WTC11 (cell line): Measurements from ENCODE around the gene WNT2. TPM values are rescaled to one million over a fixed set of nuclear protein-coding genes. Genes with fewer than 3 reads are reported as not detected.
"Not testable (repeated sequence)": the region's sequence is repeated elsewhere in the genome, so short reads cannot be mapped to it uniquely, and the experiment has no call there.

Experiments
- ATAC-seq: fragments of 200-7000 bp; cut with Tn5 transposase; 2 replicates; pipeline ENCODE4 v1.10.0; 2021; ENCODE audit warnings: mild to moderate bottlenecking, moderate library complexity
- CTCF ChIA-PET: fragments of 300-600 bp; sonication (Branson Sonifier 250); formaldehyde crosslinking; loops from one replicate; lab custom pipeline; 2021; ENCODE audit warnings: antibody characterized with exemption; lab: Charles Lee
- POLR2A ChIA-PET: fragments of 350-600 bp; sonication (Branson Sonifier 250); formaldehyde crosslinking; loops from one replicate; lab custom pipeline; 2021; ENCODE audit warnings: antibody characterized with exemption; lab: Charles Lee
- DNase-seq: peaks from one replicate; pipeline ENCODE4 v3.0.0; 2021; ENCODE audit warnings: low spot score
- H3K27ac Mint-ChIP-seq: 2 replicates; pipeline ENCODE4 v1.8.0; 2021; ENCODE audit warnings: mixed read lengths
- H3K27me3 Mint-ChIP-seq: 2 replicates; pipeline ENCODE4 v1.8.0; 2021; ENCODE audit warnings: low read depth, mild to moderate bottlenecking, moderate library complexity, mixed read lengths
- H3K36me3 Mint-ChIP-seq: 2 replicates; pipeline ENCODE4 v1.8.0; 2021; ENCODE audit warnings: mixed read lengths
- H3K4me1 Mint-ChIP-seq: 2 replicates; pipeline ENCODE4 v1.8.0; 2022; ENCODE audit warnings: mixed read lengths
- H3K4me3 Mint-ChIP-seq: 2 replicates; pipeline ENCODE4 v1.8.0; 2021; ENCODE audit warnings: mild to moderate bottlenecking, moderate library complexity, mixed read lengths
- H3K9me3 Mint-ChIP-seq: 2 replicates; pipeline ENCODE4 v1.8.0; 2021; ENCODE audit warnings: mixed read lengths
- CDX4 ChIP-seq: fragments of 250-450 bp; sonication (Bioruptor Pico); IDR thresholded peaks from 2 replicates; pipeline ENCODE4 v1.9.0; 2021; ENCODE audit warnings: moderate library complexity, mild to moderate bottlenecking, inconsistent platforms, borderline replicate concordance
- CREB1 ChIP-seq: sonication (generic); formaldehyde crosslinking; IDR thresholded peaks from 2 replicates; pipeline ENCODE4 v1.8.0; 2023; ENCODE audit warnings: mild to moderate bottlenecking, missing genetic modification reagents
- CREM ChIP-seq: sonication (generic); formaldehyde crosslinking; IDR thresholded peaks from 2 replicates; pipeline ENCODE4 v1.8.1; 2022; ENCODE audit warnings: mild to moderate bottlenecking, missing genetic modification reagents, moderate library complexity
- ELF4 ChIP-seq: sonication (generic); formaldehyde crosslinking; IDR thresholded peaks from 2 replicates; pipeline ENCODE4 v1.8.1; 2022; ENCODE audit warnings: low read depth, mild to moderate bottlenecking, moderate library complexity, missing genetic modification reagents
- EMX1 ChIP-seq: fragments of 250-450 bp; sonication (Bioruptor Pico); IDR thresholded peaks from 2 replicates; pipeline ENCODE4 v1.8.0; 2021; ENCODE audit warnings: mild to moderate bottlenecking
- ERG ChIP-seq: fragments of 250-450 bp; sonication (Bioruptor Pico); IDR thresholded peaks from 2 replicates; pipeline ENCODE4 v1.8.0; 2021; ENCODE audit warnings: mild to moderate bottlenecking
- FOXP1 ChIP-seq: sonication (generic); formaldehyde crosslinking; IDR thresholded peaks from 2 replicates; pipeline ENCODE4 v1.8.0; 2022; ENCODE audit warnings: missing genetic modification reagents, mild to moderate bottlenecking, moderate library complexity, borderline replicate concordance
- GRHL2 ChIP-seq: fragments of 250-450 bp; sonication (Bioruptor Pico); IDR thresholded peaks from 2 replicates; pipeline ENCODE4 v1.8.0; 2022; ENCODE audit warnings: mild to moderate bottlenecking, moderate library complexity; ENCODE audit not compliant: insufficient replicate concordance, severe bottlenecking
- JUN ChIP-seq: sonication (generic); formaldehyde crosslinking; IDR thresholded peaks from 2 replicates; pipeline ENCODE4 v1.8.0; 2023; ENCODE audit warnings: mild to moderate bottlenecking, missing genetic modification reagents
- KAT7 ChIP-seq: sonication (generic); formaldehyde crosslinking; IDR thresholded peaks from 2 replicates; pipeline ENCODE4 v1.8.1; 2023; ENCODE audit warnings: missing genetic modification reagents, mild to moderate bottlenecking, borderline replicate concordance
- NFATC4 ChIP-seq: fragments of 250-450 bp; sonication (Bioruptor Pico); IDR thresholded peaks from 2 replicates; pipeline ENCODE4 v1.9.0; 2021; ENCODE audit warnings: mild to moderate bottlenecking
- RELA ChIP-seq: sonication (generic); formaldehyde crosslinking; IDR thresholded peaks from 2 replicates; pipeline ENCODE4 v1.8.1; 2022; ENCODE audit warnings: missing genetic modification reagents, mild to moderate bottlenecking, borderline replicate concordance
- RORB ChIP-seq: fragments of 250-450 bp; sonication (Bioruptor Pico); IDR thresholded peaks from 2 replicates; pipeline ENCODE4 v1.9.0; 2021; ENCODE audit warnings: mild to moderate bottlenecking
- ZNF121 ChIP-seq: sonication (generic); formaldehyde crosslinking; IDR thresholded peaks from 2 replicates; pipeline ENCODE4 v1.8.0; 2023; ENCODE audit warnings: missing genetic modification reagents
- ZNF138 ChIP-seq: sonication (generic); formaldehyde crosslinking; conservative IDR thresholded peaks from 2 replicates; pipeline ENCODE4 v1.8.1; 2022; ENCODE audit warnings: mild to moderate bottlenecking, moderate library complexity, missing genetic modification reagents
- ZNF396 ChIP-seq: fragments of 250-450 bp; sonication (Bioruptor Pico); IDR thresholded peaks from 2 replicates; pipeline ENCODE4 v1.8.0; 2021; ENCODE audit warnings: mild to moderate bottlenecking, moderate library complexity, borderline replicate concordance
- ZNF423 ChIP-seq: fragments of 250-450 bp; sonication (Bioruptor Pico); IDR thresholded peaks from 2 replicates; pipeline ENCODE4 v2.1.2; 2022; ENCODE audit warnings: mild to moderate bottlenecking, moderate library complexity
- ZNF512 ChIP-seq: sonication (generic); formaldehyde crosslinking; IDR thresholded peaks from 2 replicates; pipeline ENCODE4 v1.8.1; 2022; ENCODE audit warnings: missing genetic modification reagents, borderline replicate concordance
- ZNF671 ChIP-seq: fragments of 250-450 bp; sonication (Bioruptor Pico); IDR thresholded peaks from 2 replicates; pipeline ENCODE4 v1.8.0; 2021; ENCODE audit warnings: mild to moderate bottlenecking
- total RNA-seq: library from RNA; stranded (reverse); gene quantifications from 3 replicates; pipeline ENCODE4 v1.2.3, GENCODE V29; 2021
- TF ChIP-seq, protein P1 (sequence below): fragments of 250-450 bp; sonication (Bioruptor Pico); IDR thresholded peaks from 2 replicates; pipeline ENCODE4 v1.9.0; 2021; ENCODE audit warnings: mild to moderate bottlenecking
- TF ChIP-seq, protein P2 (sequence below): sonication (generic); formaldehyde crosslinking; IDR thresholded peaks from 2 replicates; pipeline ENCODE4 v1.8.1; 2023; ENCODE audit warnings: mild to moderate bottlenecking, moderate library complexity, missing genetic modification reagents

Gene WNT2
- total RNA-seq, 1 experiment from 2014 or later: not detected

DNA sequence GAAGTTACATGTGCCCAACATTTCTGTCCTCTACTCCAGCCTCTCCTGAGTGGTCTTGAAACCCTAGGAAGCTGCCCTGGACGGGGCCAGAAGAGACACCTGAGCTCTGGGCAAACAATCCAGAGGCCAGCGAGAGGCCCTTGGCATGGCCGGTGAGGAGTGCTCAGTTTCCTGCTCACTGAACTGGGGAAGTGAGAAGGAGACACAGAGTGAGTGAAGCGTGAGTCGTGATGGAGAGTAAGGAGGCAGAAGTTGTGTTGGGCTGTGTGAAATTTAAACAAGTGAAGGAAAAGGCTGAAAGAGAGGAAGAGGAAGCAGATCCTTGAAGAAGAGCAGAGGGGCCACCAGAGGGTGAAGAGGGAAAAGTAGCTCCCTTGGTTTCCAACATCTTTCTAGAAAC, 73.2 kb downstream of the WNT2 start (continued):
- TF ChIP-seq FOXP1 (CRISPR knock-in tag) (no peak), RORB (no peak), ERG (no peak), ZNF671 (CRISPR knock-in tag) (no peak), ZNF121 (CRISPR knock-in tag) (no peak)
- TF ChIP-seq, protein P1, sequence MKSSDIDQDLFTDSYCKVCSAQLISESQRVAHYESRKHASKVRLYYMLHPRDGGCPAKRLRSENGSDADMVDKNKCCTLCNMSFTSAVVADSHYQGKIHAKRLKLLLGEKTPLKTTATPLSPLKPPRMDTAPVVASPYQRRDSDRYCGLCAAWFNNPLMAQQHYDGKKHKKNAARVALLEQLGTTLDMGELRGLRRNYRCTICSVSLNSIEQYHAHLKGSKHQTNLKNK (CRISPR knock-in tag): no peak

- TF ChIP-seq KAT7 (no peak), GRHL2 (CRISPR knock-in tag) (no peak), EMX1 (CRISPR knock-in tag) (no peak)
- CTCF ChIA-PET: no interaction called here
- peaks cover 23% of the 10 kb centered on the region for H3K9me3 Mint-ChIP-seq
- POLR2A ChIA-PET: no interaction called here
- DNase-seq: no peak
- no peaks in the 10 kb centered on the region for H3K4me1 Mint-ChIP-seq
- H3K27me3 Mint-ChIP-seq: no peaks in the 10 kb centered on the region; the same call in 1 of the 2 replicates
- no peak overlapping the region for H3K4me3 Mint-ChIP-seq
- ATAC-seq: no peak
- peak overlapping the region; percentile 5; the same call in 1 of the 2 replicates for H3K27ac Mint-ChIP-seq
- H3K36me3 Mint-ChIP-seq: peaks cover 9% of the 10 kb centered on the region; the same call in 1 of the 2 replicates
These were observed 74.0 kb downstream of the WNT2 start for GRCh38 chr7:117248829-117249228.

DNA sequence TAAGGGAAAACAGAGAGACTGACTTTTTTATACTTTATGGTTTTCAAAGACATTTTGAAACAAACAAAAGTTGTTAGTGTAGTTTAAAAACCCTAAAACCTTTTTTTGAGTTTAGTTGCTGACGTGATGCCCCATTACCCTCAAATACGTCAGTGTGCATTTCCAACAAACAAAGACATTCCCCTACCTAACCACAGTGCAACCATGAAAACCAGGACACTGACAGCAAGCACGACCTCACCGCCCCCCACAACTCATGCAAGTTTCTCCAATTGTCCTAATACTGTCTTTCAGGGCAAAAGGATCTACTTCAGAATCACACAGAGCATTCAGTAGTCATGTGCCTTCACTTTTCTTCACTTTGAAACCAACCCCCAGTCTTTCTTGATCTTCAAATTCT, 75.0 kb downstream of the WNT2 start:
- no peak for TF ChIP-seq CREM (CRISPR knock-in tag)
- TF ChIP-seq ZNF396 (CRISPR knock-in tag): no peak
- no peak for TF ChIP-seq JUN (CRISPR knock-in tag)
- TF ChIP-seq CDX4: no peak
- no peak for TF ChIP-seq ZNF138 (CRISPR knock-in tag)
- TF ChIP-seq ZNF512: no peak
- TF ChIP-seq NFATC4: no peak
- no peak for TF ChIP-seq ZNF423 (CRISPR knock-in tag)
- no peak for TF ChIP-seq ELF4 (CRISPR knock-in tag)
- no peak for TF ChIP-seq CREB1
- TF ChIP-seq, protein P2, sequence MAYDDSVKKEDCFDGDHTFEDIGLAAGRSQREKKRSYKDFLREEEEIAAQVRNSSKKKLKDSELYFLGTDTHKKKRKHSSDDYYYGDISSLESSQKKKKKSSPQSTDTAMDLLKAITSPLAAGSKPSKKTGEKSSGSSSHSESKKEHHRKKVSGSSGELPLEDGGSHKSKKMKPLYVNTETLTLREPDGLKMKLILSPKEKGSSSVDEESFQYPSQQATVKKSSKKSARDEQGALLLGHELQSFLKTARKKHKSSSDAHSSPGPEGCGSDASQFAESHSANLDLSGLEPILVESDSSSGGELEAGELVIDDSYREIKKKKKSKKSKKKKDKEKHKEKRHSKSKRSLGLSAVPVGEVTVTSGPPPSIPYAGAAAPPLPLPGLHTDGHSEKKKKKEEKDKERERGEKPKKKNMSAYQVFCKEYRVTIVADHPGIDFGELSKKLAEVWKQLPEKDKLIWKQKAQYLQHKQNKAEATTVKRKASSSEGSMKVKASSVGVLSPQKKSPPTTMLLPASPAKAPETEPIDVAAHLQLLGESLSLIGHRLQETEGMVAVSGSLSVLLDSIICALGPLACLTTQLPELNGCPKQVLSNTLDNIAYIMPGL: no peak
- no peak for TF ChIP-seq RELA
- Mint-ChIP-seq H3K27ac (no peak overlapping the region), H3K9me3 (peaks cover 23% of the 10 kb centered on the region), H3K4me3 (no peak overlapping the region), H3K36me3 (peaks cover 9% of the 10 kb centered on the region; the same call in 1 of the 2 replicates), H3K27me3 (no peaks in the 10 kb centered on the region; the same call in 1 of the 2 replicates), H3K4me1 (no peaks in the 10 kb centered on the region)
- DNase-seq: no peak
- POLR2A ChIA-PET: no interaction called here
- CTCF ChIA-PET: no interaction called here
- no peak for ATAC-seq

DNA sequence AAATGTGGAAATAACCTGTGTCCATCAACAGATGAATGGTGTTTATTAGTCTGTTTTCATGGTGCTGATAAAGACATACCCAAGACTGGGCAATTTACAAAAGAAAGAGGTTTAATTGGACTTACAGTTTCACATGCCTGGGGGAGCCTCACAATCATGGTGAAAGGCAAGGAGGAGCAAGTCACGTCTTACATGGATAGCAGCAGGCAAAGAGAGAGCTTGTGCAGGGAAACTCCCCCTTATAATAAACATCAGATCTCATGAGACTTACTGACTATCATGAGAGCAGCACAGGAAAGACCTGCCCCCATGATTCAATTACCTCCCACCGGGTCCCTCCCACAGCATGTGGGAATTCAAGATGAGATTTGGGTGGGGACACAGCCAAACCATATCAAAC, 77.2 kb downstream of the WNT2 start:
- H3K36me3 Mint-ChIP-seq, H3K27ac Mint-ChIP-seq, POLR2A ChIA-PET, H3K4me3 Mint-ChIP-seq, H3K4me1 Mint-ChIP-seq, CTCF ChIA-PET, ATAC-seq, H3K27me3 Mint-ChIP-seq, DNase-seq: not testable (repeated sequence)
- H3K9me3 Mint-ChIP-seq: peaks cover 23% of the 10 kb centered on the region
